ENCODE results near the gene CSGALNACT2. TPM values are rescaled to one million over a fixed set of nuclear protein-coding genes. Genes with fewer than 3 reads are reported as not detected.

The CSGALNACT2 gene, protein sequence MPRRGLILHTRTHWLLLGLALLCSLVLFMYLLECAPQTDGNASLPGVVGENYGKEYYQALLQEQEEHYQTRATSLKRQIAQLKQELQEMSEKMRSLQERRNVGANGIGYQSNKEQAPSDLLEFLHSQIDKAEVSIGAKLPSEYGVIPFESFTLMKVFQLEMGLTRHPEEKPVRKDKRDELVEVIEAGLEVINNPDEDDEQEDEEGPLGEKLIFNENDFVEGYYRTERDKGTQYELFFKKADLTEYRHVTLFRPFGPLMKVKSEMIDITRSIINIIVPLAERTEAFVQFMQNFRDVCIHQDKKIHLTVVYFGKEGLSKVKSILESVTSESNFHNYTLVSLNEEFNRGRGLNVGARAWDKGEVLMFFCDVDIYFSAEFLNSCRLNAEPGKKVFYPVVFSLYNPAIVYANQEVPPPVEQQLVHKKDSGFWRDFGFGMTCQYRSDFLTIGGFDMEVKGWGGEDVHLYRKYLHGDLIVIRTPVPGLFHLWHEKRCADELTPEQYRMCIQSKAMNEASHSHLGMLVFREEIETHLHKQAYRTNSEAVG
- total RNA-seq (2022; extraction: Qiagen RNA extraction; ENCODE audit: low read depth) = 9.1 to 14.8 TPM (median 13.1 TPM) in 5 replicates

DNA sequence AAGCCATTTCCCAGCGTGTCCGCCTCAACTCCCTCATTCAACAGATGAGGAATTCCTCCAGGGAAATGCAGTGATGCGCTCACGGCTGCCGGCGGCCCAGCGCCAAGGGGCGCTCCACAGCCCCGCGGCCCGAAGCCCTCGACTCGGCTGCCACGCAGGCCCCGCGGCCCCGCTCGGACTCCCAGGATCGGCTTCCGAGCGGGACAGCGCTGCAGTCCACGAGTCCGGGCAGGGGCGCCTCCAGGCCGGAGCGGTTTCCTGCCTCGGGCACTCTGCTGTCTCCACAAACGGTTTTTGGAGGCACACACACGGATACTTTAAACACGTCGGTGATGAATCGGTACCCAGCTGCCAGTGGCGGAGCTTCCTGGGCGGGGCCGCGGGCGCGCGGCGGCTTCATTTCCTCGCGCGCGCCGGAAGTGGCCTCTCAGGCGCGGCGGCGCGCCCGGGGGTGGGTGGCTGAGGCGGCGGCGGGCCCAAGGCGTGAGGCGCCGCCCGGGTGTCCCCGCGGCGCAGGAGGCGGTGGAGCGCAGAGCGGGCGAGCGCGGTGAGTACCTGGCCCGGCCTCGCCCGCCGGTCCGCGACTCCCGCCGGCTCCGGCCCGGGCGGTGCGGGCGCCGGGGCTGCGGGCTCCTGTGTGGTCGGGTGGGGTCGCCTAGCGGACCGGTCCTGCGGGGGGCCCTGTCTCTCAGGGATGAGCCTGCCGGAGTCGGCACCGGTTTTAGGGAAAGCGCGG, at the start of gene CSGALNACT2:
TSS of gene CSGALNACT2 (plus strand) at position 425 of the 736 bp plus-strand sequence. CDS start 16,705 bp downstream, outside the sequence.

Other genes starting within 250 kb of the CSGALNACT2 start
- 0.49 to 1.1 TPM (median 0.83 TPM) in 5 replicates for gene RET, start 61.4 kb upstream of the CSGALNACT2 start, total RNA-seq (2022; extraction: Qiagen RNA extraction; ENCODE audit: low read depth)
- gene RASGEF1A, start 128.6 kb downstream of the CSGALNACT2 start, total RNA-seq (2022; extraction: Qiagen RNA extraction; ENCODE audit: low read depth) = 5.4 to 7.1 TPM (median 5.9 TPM) in 5 replicates
- gene FXYD4, start 233.2 kb downstream of the CSGALNACT2 start, total RNA-seq (2022; extraction: Qiagen RNA extraction; ENCODE audit: low read depth) = not detected in 5 replicates

Measured in A549 treated with GW870086 at 1 μM for 4 hours (cell line).